Right ventricle myocardium inferior (tissue), 1 donor: ENCODE results near the gene TIMM44. TPM values are rescaled to one million over a fixed set of nuclear protein-coding genes. Genes with fewer than 3 reads are reported as not detected.
"Not testable (repeated sequence)": the region's sequence is repeated elsewhere in the genome, so short reads cannot be mapped to it uniquely, and the experiment has no call there.

Source experiments
- ATAC-seq: fragments of 200-7000 bp; cut with Tn5 transposase; one replicate; pipeline ENCODE4 v1.9.1; 2020; ENCODE audit warnings: mild to moderate bottlenecking, moderate library complexity
- DNase-seq: peaks from one replicate; pipeline ENCODE4 v3.0.0; 2021; ENCODE audit errors: missing footprints
- intact Hi-C: fragments of 100-400 bp; cut with DNase I; formaldehyde crosslinking; loops from one replicate; pipeline ENCODE4 v1.11.0; 2022
- total RNA-seq: library from RNA; stranded (reverse); fragmentation: NEBNext Ultra II Directional; extraction: Animal tissue kit (Norgen Biotek cat#: 25700); gene quantifications from one replicate; pipeline ENCODE4 v1.2.1, GENCODE V29; 2021
- donor health status: DM: no; HTN: yes; CAD: no; lungs with severe emphysema.

TIMM44 gene
- total RNA-seq, 1 donor from 2014 or later, result 111 TPM

DNA sequence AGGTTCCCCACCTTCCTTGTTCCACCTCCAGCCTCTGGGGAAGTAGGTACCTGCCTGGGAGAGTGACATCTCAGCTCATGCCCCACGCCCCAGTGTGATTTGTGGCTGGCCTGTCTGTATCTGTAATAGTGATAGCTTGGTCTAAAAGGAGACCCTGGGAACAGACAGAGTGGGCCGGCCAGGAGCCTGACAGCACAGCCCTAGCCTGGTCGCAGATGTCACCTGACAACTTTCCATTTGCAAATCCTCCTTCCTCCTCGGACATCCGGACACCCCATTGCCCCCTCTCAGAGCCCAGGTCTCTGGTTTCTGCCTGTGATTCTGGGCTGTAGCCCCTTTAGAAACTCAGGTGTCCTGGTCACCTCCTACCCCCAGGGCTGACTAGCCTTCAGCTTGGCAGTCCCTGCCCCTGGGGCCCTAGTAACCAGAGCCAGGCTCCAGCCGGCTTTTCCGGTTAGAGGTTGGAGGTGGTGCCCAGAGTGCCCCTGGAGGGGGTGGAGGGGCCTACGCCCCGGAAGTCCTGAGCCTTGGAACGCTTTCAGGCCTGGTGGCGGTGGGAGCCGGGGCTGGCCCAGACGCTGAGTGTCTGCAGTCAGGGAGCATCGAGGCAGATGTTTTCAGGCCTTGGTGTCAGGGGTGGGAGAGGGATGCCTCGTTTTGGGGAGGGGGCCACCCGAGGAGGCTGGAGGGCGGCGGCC lies 48.7 kb downstream of the TIMM44 start:
- intact Hi-C loops, result no loop called here
- ATAC-seq (no peak), DNase-seq (peak; percentile 37)

DNA sequence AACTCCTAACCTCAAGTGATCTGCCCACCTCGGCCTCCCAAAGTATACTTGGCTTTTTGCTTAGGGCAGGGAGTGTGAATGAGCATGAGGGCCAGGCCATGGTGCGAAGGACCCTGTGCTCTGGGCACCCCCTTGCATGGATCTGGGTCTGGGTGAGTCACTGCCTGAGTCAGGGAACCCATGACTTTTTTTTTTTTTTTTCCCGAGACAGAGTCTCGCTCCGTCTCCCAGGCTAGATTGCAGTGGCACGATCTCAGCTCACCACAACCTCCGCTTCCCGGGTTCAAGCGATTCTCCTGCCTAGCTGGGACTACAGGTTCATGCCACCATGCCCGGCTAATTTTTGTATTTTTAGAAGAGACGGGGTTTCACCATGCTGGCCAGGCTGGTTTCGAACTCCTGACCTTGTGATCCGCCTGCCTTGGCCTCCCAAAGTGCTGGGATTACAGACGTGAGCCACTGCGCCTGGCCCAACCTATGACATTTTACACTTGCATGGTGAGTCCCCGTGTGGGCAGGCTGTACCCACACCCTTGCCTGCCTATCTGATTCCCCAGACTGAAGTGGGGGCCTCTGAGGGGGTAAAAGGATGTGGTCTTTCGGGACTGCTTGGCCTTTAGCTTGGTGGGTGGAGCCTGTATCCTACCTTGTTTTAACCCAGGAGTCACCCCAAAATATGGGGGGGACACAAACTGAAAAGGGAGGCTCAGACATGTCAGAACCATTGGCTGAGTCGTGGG lies 49.9 kb downstream of the TIMM44 start:
- ATAC-seq, intact Hi-C loops: not testable (repeated sequence)
- DNase-seq, result peak; percentile 22

DNA sequence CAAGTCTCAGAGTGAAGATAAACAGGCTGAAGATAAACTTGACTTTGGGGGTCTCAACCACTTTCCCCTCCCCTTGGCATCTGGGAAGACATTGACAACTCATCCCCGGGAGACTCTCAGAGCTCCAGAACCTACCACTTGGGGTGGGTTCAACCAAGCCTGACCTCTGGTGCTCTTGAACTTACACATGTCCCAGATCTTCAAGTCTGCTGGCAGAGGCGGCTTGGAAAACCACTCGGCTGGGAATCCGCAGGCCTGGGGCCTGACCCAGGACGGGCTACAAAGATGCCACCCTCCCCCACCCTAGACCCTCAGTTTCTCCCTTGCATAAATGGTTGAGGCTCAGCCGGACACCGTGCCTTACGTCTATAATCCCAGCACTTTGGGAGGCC lies 54.6 kb downstream of the TIMM44 start:
- DNase-seq, result peak; percentile 54
- intact Hi-C loops, result no loop called here
- no peak for ATAC-seq

DNA sequence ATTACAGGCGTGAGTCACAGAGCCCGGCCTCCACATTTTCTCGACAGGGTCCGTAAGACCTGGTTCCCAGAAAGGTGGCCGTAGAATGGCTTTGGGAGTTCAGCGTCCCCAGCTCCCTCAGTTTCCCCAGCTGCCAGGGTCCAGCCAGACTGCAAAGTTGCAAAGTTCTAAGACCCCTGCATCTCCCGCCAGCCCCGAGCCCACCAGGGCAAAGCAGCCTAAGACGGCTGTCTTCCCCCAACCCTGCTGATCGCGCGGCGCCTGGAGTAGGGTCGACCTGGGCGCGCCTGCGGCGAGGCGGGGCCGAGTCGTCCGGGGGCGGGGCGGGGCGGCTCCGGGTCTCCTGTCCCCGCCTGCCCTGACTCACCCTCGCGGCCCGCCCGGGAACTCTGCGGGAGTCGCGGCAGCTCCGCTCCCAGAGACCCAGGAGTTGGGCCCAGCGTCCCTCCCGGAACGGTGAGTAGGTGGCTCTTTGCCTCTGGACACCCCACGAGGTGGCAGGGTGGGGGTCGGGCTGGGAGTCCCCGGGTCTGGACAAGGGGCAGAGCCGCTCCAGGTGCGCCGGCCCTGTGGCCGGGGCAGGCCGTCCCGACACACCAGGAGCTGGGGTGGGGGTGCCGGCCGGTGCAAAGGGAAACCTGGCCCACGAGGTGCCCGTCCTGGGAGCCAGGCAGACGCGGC lies 55.2 kb downstream of the TIMM44 start, which contains the start of gene LRRC8E:
TSS of gene LRRC8E (plus strand) at position 366 of the 681 bp plus-strand sequence. CDS start 7,094 bp downstream, outside the sequence.
- ATAC-seq (peak; percentile 82), DNase-seq (peak; percentile 71)
- intact Hi-C loops, result no loop called here

DNA sequence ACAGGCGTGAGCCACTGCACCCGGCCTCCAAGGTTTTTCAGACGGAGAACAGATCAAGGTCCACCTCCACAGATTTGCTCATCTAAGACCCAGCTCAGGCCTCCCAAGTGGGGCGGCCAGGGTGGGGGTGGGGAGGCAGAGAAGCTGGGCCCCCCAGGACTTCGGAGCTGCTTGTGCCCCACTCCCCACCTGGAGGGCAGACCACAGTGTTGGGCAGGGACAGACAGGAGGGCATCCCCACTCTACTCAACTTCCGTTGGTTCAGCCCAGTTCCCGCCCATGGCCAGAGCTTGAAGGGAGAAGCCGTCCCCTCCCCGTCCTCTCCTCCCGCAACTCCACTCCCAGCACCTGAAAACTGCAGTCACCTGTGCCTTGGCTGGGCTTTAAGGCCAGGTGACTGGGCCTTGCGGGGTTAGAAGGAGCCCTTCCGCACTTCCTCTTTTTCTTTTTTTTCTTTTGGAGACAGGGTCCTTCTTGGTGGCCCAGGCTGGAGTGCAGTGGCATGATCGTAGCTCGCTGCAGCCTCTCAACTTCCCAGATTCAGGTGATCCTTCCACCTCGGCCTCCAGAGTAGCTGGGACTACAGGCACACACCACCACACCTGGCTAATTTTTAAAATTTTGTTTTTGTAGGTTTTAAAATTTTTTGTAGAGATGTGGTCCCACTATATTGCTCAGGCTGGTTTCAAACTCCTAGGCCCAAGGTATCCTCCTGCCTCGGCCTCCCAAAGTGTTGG lies 55.9 kb downstream of the TIMM44 start:
- peak; percentile 43 for DNase-seq
- intact Hi-C loops, result no loop called here
- no peak for ATAC-seq

- intact Hi-C loops, result no loop called here
- ATAC-seq (no peak), DNase-seq (no peak)
Measured at GRCh38 chr19:7885818-7886217, 57.6 kb downstream of the TIMM44 start.

- intact Hi-C loops, result no loop called here
- no peak for DNase-seq
- ATAC-seq, result no peak
Measured at GRCh38 chr19:7883796-7884570, 59.5 kb downstream of the TIMM44 start.

- ATAC-seq, result no peak
- intact Hi-C loops, result no loop called here
- peak; percentile 4 for DNase-seq
Measured at GRCh38 chr19:7883105-7883504, 60.4 kb downstream of the TIMM44 start.

DNA sequence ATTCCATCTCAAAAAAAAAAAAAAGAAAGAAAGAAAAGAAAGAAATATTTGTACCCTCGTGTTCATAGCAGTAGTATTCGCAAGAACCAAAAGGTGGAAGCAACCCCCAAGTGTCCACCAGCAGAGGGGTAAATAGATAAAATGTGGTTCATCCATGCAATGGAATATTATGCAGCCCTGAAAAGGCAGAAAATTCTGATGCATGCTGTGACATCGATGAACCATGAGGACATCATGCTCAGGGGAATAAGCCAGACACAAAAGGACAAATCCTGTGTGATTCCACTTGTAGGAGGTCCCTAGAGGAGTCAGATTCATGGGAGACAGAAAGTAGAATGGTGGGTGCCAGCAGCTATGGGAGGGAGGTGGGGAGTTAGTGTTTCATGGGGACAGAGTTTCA lies 61.6 kb downstream of the TIMM44 start:
- no peak for ATAC-seq
- DNase-seq, result no peak
- intact Hi-C loops, result no loop called here

- ATAC-seq (no peak), DNase-seq (peak; percentile 64)
- intact Hi-C loops, result no loop called here
Measured at GRCh38 chr19:7879836-7880235, 63.6 kb downstream of the TIMM44 start.

DNA sequence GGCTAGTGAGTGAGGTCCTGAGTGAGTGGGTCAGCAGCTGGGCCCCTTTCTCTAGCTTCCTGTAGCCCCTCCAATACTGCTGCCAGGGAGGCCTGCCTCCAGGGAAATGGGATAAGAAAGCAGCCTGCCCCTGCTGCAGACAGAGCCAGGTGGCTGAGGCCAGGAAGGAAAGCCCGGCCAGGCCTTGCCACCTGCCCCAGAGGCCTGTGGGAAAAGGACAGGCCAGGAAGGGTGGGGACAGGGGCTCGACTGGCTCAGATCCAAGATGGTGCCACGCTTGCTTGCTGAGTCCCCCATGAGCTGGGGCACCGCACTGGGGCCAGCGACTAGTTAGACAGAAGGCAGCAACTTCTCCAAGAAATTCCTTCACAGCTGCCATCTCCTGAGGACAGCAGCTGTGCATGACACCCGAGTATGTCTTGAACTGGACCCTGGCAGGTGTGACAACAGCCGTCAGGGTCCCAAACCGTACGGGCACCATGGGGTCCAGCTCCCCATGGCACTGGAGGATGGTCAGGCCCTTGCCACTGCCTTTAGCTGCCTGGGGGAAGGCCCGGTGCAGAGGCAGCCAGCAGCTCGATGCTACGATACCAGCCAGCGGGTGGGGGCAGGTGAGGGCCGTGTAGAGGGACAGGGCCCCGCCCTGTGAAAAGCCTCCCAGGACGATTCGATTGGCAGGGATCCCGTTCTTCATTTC lies 64.2 kb downstream of the TIMM44 start:
- DNase-seq, result peak; percentile 32
- intact Hi-C loops, result no loop called here
- no peak for ATAC-seq

GRCh38 chr19:7877249-7877836 lies 66.1 kb downstream of the TIMM44 start:
- no peak for ATAC-seq
- intact Hi-C loops, result no loop called here
- DNase-seq, result no peak

Other genes with a start within 250 kb of the TIMM44 start
- gene FCER2, start 241.5 kb downstream of the TIMM44 start, total RNA-seq, result 0.30 TPM
- 2.2 TPM for gene CLEC4G, start 211.6 kb downstream of the TIMM44 start, total RNA-seq
- 15.6 TPM for gene CD209, start 196.1 kb downstream of the TIMM44 start, total RNA-seq
- gene CLEC4M, start 180.4 kb downstream of the TIMM44 start, total RNA-seq, result not detected
- 21.5 TPM for gene EVI5L, start 113.4 kb downstream of the TIMM44 start, total RNA-seq
- gene PRR36, start 69.3 kb downstream of the TIMM44 start, total RNA-seq, result not detected
- gene LRRC8E, start 55.2 kb downstream of the TIMM44 start, total RNA-seq, result 2.5 TPM
- gene MAP2K7, start 39.8 kb downstream of the TIMM44 start, total RNA-seq, result 28.0 TPM
- 7.2 TPM for gene TGFBR3L, start 28.8 kb downstream of the TIMM44 start, total RNA-seq
- gene SNAPC2, start 23.3 kb downstream of the TIMM44 start, total RNA-seq, result 10.3 TPM
- 0.19 TPM for gene CTXN1, start 17.5 kb downstream of the TIMM44 start, total RNA-seq
- 55.1 TPM for gene ELAVL1, start 62.0 kb upstream of the TIMM44 start, total RNA-seq
- not detected for gene CCL25, start 109.1 kb upstream of the TIMM44 start, total RNA-seq
- not detected for gene FBN3, start 205.9 kb upstream of the TIMM44 start, total RNA-seq